Parathyroid adenoma (tissue), 2 donors: ENCODE results near the gene C3.

ENCODE experiments used
- H2AFZ ChIP-seq: fragments of 300-600 bp; sonication (generic); one replicate; pipeline ENCODE4 v1.7.0; 2017; ENCODE audit warnings: antibody characterized with exemption, mild to moderate bottlenecking
- H3K27ac ChIP-seq: fragments of 300-600 bp; sonication (generic); one replicate; pipeline ENCODE4 v1.7.0; 2017
- H3K27me3 ChIP-seq: fragments of 300-600 bp; sonication (generic); one replicate; pipeline ENCODE4 v1.7.0; 2017; ENCODE audit warnings: low read length; ENCODE audit not compliant: control insufficient read depth, insufficient read depth
- H3K36me3 ChIP-seq: fragments of 300-600 bp; sonication (generic); one replicate; pipeline ENCODE4 v1.7.0; 2017; ENCODE audit warnings: low read length; ENCODE audit not compliant: control insufficient read depth, insufficient read depth
- H3K4me1 ChIP-seq: fragments of 300-600 bp; sonication (generic); one replicate; pipeline ENCODE4 v1.7.0; 2017; ENCODE audit warnings: control low read depth
- H3K4me2 ChIP-seq: fragments of 300-600 bp; sonication (generic); one replicate; pipeline ENCODE4 v1.7.0; 2017; ENCODE audit warnings: low read length
- H3K4me3 ChIP-seq: fragments of 300-600 bp; sonication (generic); one replicate; pipeline ENCODE4 v1.7.0; 2017; ENCODE audit warnings: low read depth, low read length
- H3K79me2 ChIP-seq: fragments of 300-600 bp; sonication (generic); one replicate; pipeline ENCODE4 v1.7.0; 2017; ENCODE audit warnings: control low read depth
- H3K9ac ChIP-seq: fragments of 300-600 bp; sonication (generic); one replicate; pipeline ENCODE4 v1.7.0; 2017; ENCODE audit warnings: mild to moderate bottlenecking
- H3K9me3 ChIP-seq: fragments of 300-600 bp; sonication (generic); one replicate; pipeline ENCODE4 v1.7.0; 2017; ENCODE audit warnings: low read length; ENCODE audit not compliant: control insufficient read depth
- TF ChIP-seq, protein P1 (sequence below): fragments of 300-600 bp; sonication (generic); IDR thresholded peaks from one replicate; pipeline ENCODE4 v1.7.0; 2017; ENCODE audit warnings: antibody characterized with exemption, mild to moderate bottlenecking
- donor health status: primary hyperparathyroidism.

C3 gene

DNA sequence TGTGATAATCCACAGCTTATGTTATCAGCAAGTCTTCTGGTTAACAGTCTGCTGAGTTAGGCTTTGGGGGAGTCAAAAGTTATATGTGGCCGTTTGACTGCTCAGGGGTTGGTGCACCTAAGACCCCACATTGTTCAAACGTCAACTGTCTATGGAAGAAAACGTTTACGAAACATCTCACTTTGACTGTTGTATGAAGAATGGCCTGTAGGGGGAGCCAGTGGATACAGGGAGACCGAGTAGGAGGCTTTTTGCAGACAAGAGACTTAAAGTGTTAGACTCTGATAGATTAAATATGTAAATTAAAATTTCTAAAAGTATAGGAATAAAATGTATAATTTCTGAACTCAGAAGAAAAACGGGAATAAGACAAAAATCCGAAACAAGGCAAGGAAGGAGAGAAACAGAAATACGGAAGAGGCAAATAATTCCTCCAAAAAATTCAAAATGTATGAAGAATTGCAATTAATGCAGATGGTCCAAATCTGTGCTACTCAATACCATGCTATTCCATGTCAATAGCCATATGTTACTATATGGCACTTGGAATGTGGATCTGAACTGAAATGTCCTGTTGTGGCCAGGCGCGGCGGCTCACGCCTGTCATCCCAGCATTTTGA, 88.3 kb downstream of the C3 start:
- Histone ChIP-seq H3K36me3 (no peaks in the 10 kb centered on the region), H3K4me2 (no peak overlapping the region), H3K9ac (no peak overlapping the region), H3K4me1 (no peaks in the 10 kb centered on the region), H3K9me3 (no peaks in the 10 kb centered on the region), H3K27ac (no peak overlapping the region), H3K4me3 (no peak overlapping the region), H3K79me2 (no peaks in the 10 kb centered on the region), H2AFZ (no peak overlapping the region), H3K27me3 (no peaks in the 10 kb centered on the region)
- TF ChIP-seq, protein P1, sequence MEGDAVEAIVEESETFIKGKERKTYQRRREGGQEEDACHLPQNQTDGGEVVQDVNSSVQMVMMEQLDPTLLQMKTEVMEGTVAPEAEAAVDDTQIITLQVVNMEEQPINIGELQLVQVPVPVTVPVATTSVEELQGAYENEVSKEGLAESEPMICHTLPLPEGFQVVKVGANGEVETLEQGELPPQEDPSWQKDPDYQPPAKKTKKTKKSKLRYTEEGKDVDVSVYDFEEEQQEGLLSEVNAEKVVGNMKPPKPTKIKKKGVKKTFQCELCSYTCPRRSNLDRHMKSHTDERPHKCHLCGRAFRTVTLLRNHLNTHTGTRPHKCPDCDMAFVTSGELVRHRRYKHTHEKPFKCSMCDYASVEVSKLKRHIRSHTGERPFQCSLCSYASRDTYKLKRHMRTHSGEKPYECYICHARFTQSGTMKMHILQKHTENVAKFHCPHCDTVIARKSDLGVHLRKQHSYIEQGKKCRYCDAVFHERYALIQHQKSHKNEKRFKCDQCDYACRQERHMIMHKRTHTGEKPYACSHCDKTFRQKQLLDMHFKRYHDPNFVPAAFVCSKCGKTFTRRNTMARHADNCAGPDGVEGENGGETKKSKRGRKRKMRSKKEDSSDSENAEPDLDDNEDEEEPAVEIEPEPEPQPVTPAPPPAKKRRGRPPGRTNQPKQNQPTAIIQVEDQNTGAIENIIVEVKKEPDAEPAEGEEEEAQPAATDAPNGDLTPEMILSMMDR: peak; percentile 91
